Skeletal muscle tissue (tissue), 4 donors: Measurements from ENCODE around the gene DDR2. TPM values are rescaled to one million over a fixed set of nuclear protein-coding genes. Genes with fewer than 3 reads are reported as not detected.
"Not testable (repeated sequence)": the region's sequence is repeated elsewhere in the genome, so short reads cannot be mapped to it uniquely, and the experiment has no call there.

Experiments
- H3K27ac ChIP-seq: one replicate; pipeline ENCODE4 v1.7.0; 2013; ENCODE audit warnings: mild to moderate bottlenecking, low read depth, low read length, inconsistent platforms
- H3K27me3 ChIP-seq, 3 donors: one replicate each; pipeline ENCODE4 v1.7.0; 2013; ENCODE audit warnings: low read length in 3 of 3; ENCODE audit not compliant: control insufficient read depth in 3 of 3, insufficient read depth in 3 of 3
- H3K36me3 ChIP-seq, 3 donors: one replicate each; pipeline ENCODE4 v1.7.0; 2013; ENCODE audit warnings: low read length in 3 of 3; ENCODE audit not compliant: control insufficient read depth in 3 of 3, insufficient read depth in 3 of 3
- H3K4me1 ChIP-seq, 3 donors: one replicate each; pipeline ENCODE4 v1.7.0; 2013; ENCODE audit warnings: low read length in 3 of 3, mild to moderate bottlenecking in 3 of 3; ENCODE audit not compliant: control insufficient read depth in 3 of 3, insufficient read depth in 3 of 3
- H3K4me3 ChIP-seq, 3 donors: one replicate each; pipeline ENCODE4 v1.7.0; 2013; ENCODE audit warnings: low read length in 3 of 3
- H3K9ac ChIP-seq, 3 donors: one replicate each; pipeline ENCODE4 v1.7.0; 2013; ENCODE audit warnings: low read length in 3 of 3, mild to moderate bottlenecking in 3 of 3, moderate library complexity in 2 of 3, low read depth in 1 of 3
- H3K9me3 ChIP-seq, 3 donors: one replicate each; pipeline ENCODE4 v1.7.0; 2013; ENCODE audit warnings: low read length in 3 of 3; ENCODE audit not compliant: control insufficient read depth in 3 of 3
- total RNA-seq: library from RNA; depleted of rRNA; stranded (reverse); fragments of >200 nt; gene quantifications from one replicate; pipeline ENCODE4 v1.2.3, GENCODE V29; 2014
- donor health status: Osteomylitis.

Gene DDR2
- total RNA-seq, 1 donor from 2014 or later, result 40.2 TPM

DNA sequence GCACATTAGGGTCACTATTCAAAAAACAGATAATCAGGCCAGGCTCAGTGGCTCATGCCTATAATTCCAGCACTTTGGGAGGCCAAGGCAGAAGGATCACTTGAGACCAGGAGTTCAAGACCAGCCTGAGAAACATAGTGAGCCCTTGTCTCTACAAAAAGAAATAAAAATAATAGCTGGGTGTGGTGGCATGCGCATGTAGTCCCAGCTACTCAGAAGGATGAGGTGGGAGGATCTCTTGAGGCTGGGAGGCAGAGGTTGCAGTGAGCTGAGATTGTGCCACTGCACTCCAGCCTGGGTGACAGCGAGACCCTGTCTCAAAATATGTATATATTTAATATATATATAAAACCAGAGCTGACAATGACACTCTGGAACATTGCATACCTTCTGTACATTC, 180.1 kb downstream of the DDR2 start:
- H3K27ac ChIP-seq, H3K36me3 ChIP-seq, H3K9me3 ChIP-seq, H3K27me3 ChIP-seq, H3K9ac ChIP-seq, H3K4me3 ChIP-seq, H3K4me1 ChIP-seq: not testable (repeated sequence)

DNA sequence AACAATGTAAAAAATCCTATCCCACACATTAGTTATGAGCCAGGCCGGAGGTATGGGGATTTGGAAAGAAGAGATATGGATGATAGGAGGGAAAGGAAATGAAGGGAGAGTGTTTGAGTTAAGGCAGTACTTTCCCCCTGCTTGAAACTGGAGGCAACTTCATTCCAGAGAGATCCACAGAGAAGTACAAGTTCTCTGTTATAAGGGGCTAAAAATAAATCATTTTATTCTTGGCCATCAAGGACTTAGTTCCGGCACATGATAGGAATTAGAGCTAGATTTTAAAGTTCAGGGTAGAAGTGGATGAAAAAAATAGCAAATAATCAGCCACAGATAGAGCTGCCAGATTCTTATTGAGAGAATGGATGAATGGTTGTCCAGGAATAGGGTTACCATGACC, 185.9 kb downstream of the DDR2 start:
- H3K4me3 ChIP-seq, H3K9ac ChIP-seq, H3K9me3 ChIP-seq, H3K27ac ChIP-seq, H3K36me3 ChIP-seq: not testable (repeated sequence)
- Histone ChIP-seq H3K27me3 (peaks cover 8 to 12% (median 9%) of the 10 kb centered on the region in 3 donors), H3K4me1 (peaks cover 8 to 13% (median 8%) of the 10 kb centered on the region in 3 donors)

DNA sequence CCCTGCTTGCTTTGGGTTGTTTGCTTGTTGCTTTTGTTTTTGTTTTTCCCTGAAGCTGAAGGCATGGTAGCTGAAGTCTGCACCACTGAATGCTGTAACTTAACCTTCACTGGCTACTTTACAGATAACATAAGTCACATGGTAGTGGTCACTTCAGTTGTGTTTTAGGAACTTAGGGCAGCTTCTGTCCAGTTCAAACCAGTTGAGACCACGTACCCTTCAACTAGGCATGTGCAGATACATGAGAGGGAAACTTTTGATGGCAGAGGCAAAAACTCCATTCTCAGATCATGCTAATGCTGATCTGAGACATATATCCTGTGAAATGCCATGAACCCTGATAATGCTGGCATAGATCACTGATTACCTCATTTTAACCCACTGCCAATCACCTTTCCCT, 186.4 kb downstream of the DDR2 start:
- H3K36me3 ChIP-seq, H3K4me3 ChIP-seq, H3K9me3 ChIP-seq, H3K9ac ChIP-seq, H3K27ac ChIP-seq: not testable (repeated sequence)
- Histone ChIP-seq H3K27me3 (peaks cover 8 to 14% (median 11%) of the 10 kb centered on the region in 3 donors), H3K4me1 (peaks cover 8 to 13% (median 8%) of the 10 kb centered on the region in 3 donors)

DNA sequence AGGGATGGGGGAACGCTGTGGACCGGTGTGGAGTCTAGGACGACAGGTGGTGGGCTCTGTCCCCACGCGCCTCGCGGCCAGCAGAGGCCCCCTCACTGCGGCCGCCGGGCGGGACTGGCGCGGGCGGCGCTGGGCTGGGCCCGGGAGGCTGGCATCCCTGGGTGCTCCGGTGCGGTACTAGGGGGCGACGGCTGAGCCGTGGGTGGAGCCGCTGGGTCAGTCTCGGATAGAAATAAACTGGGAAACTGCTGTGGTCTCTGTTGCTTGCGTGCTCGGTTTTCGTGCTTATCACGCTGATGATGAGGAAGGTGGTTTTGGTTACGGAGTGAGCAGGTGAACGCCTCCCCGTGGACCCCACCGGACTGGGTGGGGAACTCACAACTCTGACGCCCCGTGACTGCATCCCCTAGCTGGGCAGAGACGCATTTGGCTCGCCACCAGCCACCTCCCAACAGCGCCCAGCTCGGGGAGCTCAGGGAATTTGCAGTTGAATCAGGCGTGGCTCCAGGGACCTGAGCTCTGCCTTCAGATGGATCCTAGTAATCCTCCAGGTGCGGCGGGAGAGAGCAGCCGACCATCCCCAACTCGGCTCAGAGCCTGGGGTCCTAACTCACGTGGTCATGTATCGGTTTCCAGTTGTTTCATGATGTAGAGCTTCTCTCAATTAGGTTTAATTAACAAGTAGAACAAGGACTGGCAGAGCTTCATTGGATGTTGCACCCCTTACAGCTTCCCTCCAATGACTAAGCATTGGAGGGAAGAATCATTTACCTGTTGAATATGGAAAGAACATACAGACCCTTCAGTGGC, 190.3 kb downstream of the DDR2 start:
- Histone ChIP-seq H3K27ac (no peak overlapping the region), H3K4me3 (peak overlapping the region; percentile 55 to 69 (median 60)), H3K9ac (peak overlapping the region in 1 of 3 donors; percentile 33), H3K9me3 (no peaks in the 10 kb centered on the region), H3K4me1 (peaks cover 8 to 13% (median 8%) of the 10 kb centered on the region in 3 donors), H3K27me3 (peaks cover 8 to 18% (median 18%) of the 10 kb centered on the region in 3 donors), H3K36me3 (no peaks in the 10 kb centered on the region)

DNA sequence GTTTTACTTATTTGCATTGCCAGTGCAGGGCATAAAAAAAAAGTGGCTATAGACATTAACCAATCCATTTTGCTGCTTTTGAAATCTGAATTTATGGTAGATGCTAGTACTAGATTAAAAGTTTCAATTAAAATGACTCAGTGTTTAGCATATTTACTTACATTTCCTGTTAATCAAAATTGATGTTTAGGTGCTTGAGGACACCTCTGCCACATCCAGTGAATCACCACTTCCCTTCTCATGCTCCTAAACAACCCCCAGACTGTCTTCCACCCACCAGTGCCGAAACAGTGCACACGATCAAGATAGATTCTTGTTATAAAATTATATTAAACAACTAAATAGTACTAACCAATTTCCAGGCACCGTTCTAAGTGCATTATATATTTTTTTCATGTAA, 191.0 kb downstream of the DDR2 start:
- Histone ChIP-seq H3K4me1 (peaks cover 8 to 13% (median 8%) of the 10 kb centered on the region in 3 donors), H3K27me3 (peaks cover 8 to 18% (median 18%) of the 10 kb centered on the region in 3 donors), H3K27ac (no peak overlapping the region), H3K9ac (no peak overlapping the region), H3K4me3 (no peak overlapping the region), H3K36me3 (no peaks in the 10 kb centered on the region), H3K9me3 (no peaks in the 10 kb centered on the region)

DNA sequence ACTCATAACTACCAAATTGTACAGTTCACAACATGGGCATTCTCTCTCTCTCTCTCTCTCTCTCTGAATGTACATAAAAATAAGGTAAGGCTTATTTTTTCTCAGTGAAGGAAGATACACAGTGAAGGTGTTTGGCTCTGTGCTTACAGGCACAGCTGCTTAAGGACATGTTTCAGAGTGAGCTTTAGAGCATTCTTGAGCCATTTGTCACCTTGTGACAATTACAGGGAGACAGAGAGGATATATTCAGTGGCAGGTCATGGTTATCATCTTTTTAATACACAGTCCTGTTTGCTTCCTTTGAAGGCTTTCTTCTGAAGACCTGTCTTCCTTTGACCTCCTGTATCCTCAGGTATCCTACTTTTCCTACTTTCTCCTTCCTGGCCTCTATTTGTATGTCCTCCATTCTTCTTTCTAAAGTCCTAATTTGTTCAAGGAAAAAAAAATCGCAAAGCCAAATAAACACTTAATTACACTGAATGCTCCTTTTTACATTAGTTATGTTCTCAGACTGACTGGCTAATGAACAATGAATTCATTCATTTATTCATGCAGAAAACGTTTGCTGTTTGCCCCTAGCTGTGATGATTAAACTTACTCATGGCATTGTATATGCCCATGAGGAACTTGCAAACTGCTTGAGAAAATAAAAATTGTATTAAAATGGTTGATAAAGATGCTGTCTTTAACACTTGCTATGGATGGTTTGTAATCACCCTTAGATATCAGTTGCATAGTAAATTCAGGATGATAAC, 191.7 kb downstream of the DDR2 start:
- Histone ChIP-seq H3K36me3 (no peaks in the 10 kb centered on the region), H3K27ac (no peak overlapping the region), H3K4me3 (no peak overlapping the region), H3K4me1 (peaks cover 8% of the 10 kb centered on the region in 3 donors), H3K9me3 (no peaks in the 10 kb centered on the region), H3K9ac (no peak overlapping the region), H3K27me3 (peaks cover 8 to 18% (median 18%) of the 10 kb centered on the region in 3 donors)

DNA sequence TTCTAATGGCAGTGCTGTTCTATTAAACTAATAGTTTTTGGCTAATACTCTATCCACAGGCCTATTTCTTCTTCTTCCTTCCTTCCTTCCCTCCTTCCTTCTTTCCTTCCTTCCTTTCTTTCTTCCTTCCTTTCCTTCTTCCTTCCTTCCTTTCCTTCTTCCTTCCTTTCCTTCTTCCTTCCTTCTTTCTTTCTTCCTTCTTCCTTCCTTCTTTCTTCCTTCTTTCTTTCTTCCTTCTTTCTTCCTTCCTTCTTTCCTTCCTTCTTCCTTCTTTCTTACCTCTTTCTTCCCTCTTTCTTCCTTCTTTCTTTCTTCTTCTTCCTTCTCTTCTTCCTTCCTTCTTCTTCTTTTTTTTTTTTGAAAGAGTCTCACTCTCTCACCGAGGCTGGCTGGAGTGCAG, 197.0 kb downstream of the DDR2 start:
- H3K4me3 ChIP-seq, result no peak overlapping the region
- no peak overlapping the region for H3K27ac ChIP-seq
- H3K27me3 ChIP-seq, result peaks cover 0 to 4% (median under 1%) of the 10 kb centered on the region in 3 donors
- H3K4me1 ChIP-seq, result no peaks in the 10 kb centered on the region
- H3K36me3 ChIP-seq, result no peaks in the 10 kb centered on the region
- H3K9ac ChIP-seq, result no peak overlapping the region
- H3K9me3 ChIP-seq, result no peaks in the 10 kb centered on the region

DNA sequence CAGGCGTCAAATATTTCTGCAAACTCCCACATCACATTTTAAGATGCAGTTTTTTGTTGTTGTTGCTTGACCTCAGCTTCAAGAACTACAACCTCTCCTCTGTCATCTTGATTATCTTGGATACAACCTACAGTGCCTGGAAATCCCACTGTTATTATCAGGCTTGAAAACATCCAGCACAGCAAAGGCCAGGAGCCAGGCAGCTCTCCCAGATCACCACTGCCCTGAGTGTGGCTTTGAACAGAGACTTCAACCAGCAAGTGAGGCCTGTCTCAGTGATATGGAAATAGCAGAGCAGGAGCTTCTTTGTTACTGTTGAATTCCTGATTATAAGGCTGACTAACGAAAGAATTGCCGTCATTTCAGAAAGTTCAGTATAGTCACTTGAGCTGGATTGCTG, 200.2 kb downstream of the DDR2 start:
- H3K9me3 ChIP-seq, result no peaks in the 10 kb centered on the region
- no peak overlapping the region for H3K9ac ChIP-seq
- H3K27me3 ChIP-seq, result no peaks in the 10 kb centered on the region
- H3K27ac ChIP-seq, result no peak overlapping the region
- H3K36me3 ChIP-seq, result no peaks in the 10 kb centered on the region
- no peak overlapping the region for H3K4me3 ChIP-seq
- no peaks in the 10 kb centered on the region for H3K4me1 ChIP-seq

DNA sequence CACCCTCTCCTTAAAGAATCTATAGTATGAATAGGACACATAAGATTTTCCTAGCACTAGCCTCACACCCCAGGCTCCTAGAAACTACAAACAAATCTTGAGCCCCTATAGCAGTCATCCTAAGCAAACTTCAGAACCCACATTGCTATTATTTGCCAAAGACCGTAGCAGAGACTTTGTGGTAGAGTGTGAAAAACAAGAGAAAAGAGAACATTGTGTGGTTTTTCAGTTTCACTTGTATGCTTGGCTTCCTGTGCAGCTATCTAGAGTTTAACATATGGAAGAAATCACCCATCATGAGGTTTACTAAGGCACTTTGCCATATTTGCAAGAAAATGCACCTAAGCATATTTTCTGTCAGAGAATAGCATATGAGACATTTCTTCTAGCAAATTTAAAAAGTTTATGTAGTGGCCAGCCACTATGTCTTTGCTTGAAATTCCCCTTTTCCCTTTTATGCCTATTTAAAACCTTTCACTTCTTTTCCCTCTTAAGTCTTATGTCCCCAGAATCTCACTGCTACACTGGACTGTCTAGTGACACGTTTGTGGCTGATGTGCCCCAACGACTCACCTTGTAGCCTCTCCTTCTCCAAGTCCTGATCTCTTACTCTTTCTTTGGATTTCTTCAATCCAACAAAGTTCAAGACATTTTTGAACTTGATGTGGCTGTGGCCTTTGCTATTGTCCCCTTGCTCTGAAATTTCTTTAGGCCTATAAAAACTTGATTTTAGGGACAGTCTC, 203.1 kb downstream of the DDR2 start:
- Histone ChIP-seq H3K4me3 (no peak overlapping the region), H3K27me3 (no peaks in the 10 kb centered on the region), H3K9ac (no peak overlapping the region), H3K9me3 (peaks cover 0 to 6% (median 4%) of the 10 kb centered on the region in 3 donors), H3K27ac (no peak overlapping the region), H3K4me1 (no peaks in the 10 kb centered on the region), H3K36me3 (no peaks in the 10 kb centered on the region)
